ENCODE results near the gene AKR1C2. TPM values are rescaled to one million over a fixed set of nuclear protein-coding genes. Genes with fewer than 3 reads are reported as not detected.

Gene AKR1C2
- total and polyA plus RNA-seq, 9 of the 15 experiments (the other 6 are each of a cell fraction or from before 2014, with no cell fraction given): 13.8 to 74.0 (median 30.5) TPM

DNA sequence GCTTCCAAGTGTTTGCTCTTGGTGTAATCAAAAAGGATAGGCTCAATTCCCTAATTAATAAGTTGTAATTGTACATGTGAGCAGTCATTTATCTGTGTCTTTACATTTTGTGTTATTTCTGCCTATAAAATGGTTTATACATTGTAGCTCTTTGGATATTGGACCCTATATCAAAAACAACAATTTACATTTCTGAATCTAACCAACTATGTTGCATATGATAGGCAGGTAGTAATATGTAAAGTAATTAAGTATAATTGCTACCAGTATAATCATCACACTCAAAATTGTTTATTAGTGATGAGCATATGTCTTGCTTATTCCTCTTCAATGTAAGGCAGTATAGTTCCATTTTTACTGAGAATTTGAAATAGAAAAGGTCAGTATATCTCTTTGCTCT lies 26.6 kb downstream of the AKR1C2 start:
- ChIA-PET POLR2A (interaction anchor here (0.6 kb wide), 1 partner anchor 89 kb away, joined by 3 read pairs; no protein-coding TSS in a partner anchor), CTCF (ENCODE audit: low intra/inter-chr PET ratio) (no interaction called here)
- H3K4me2 ChIP-seq (ENCODE audit: insufficient read depth, low read length): no peak overlapping the region
- no peak overlapping the region for H2AFZ ChIP-seq (ENCODE audit: low read depth, low read length)
- no peak overlapping the region for H3K4me3 ChIP-seq
- no peaks in the 10 kb centered on the region for H3K9me1 ChIP-seq (ENCODE audit: control insufficient read depth, insufficient read depth, low read length)
- H3K9ac ChIP-seq (ENCODE audit: insufficient read depth in 1 of 2, low read depth in 2 of 2, low read length in 2 of 2): no peak overlapping the region
- H3K27ac ChIP-seq (ENCODE audit: extremely low read depth, low read depth, low read length): no peak overlapping the region
- peaks cover 8 to 14% of the 10 kb centered on the region in 2 experiments; a peak in 4 of 5 replicates for H3K4me1 ChIP-seq (replicated peaks in 1 of 2; ENCODE audit: control insufficient read depth in 2 of 2, insufficient read depth in 2 of 2, low read length in 2 of 2)
- H3K27me3 ChIP-seq (ENCODE audit: control insufficient read depth in 2 of 2, insufficient read depth in 2 of 2, low read length in 2 of 2): no peaks in the 10 kb centered on the region
- no peaks in the 10 kb centered on the region for H3K79me2 ChIP-seq (ENCODE audit: control insufficient read depth, insufficient read depth, low read length)
- DNase-seq (ENCODE audit: extremely low read depth in 1 of 4, low spot score in 3 of 4): no peak
- no peak for ATAC-seq
- peaks cover 9% of the 10 kb centered on the region; the same call in 1 of the 3 replicates for H3K36me3 ChIP-seq (ENCODE audit: control insufficient read depth, insufficient read depth, low read length)
- intact Hi-C loops (cut with micrococcal nuclease): no loop called here
- no TSS peak for BruUV-seq (replicated peaks)
- no peaks in the 10 kb centered on the region for H4K20me1 ChIP-seq (replicated peaks; ENCODE audit: control insufficient read depth, insufficient read depth, low read length)
- no peak for FAIRE-seq
- H3K9me3 ChIP-seq (replicated peaks; ENCODE audit: control insufficient read depth, insufficient read depth, low read depth, low read length): no peaks in the 10 kb centered on the region
- TF ChIP-seq, protein P1, sequence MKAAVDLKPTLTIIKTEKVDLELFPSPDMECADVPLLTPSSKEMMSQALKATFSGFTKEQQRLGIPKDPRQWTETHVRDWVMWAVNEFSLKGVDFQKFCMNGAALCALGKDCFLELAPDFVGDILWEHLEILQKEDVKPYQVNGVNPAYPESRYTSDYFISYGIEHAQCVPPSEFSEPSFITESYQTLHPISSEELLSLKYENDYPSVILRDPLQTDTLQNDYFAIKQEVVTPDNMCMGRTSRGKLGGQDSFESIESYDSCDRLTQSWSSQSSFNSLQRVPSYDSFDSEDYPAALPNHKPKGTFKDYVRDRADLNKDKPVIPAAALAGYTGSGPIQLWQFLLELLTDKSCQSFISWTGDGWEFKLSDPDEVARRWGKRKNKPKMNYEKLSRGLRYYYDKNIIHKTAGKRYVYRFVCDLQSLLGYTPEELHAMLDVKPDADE (conservative IDR thresholded peaks at IDR 0.05; ENCODE audit: control insufficient read depth, low read depth, low read length): no peak
- no peak for TF ChIP-seq TRIM28 (IDR thresholded peaks at IDR 0.05)
- no peak for TF ChIP-seq BRCA1 (IDR thresholded peaks at IDR 0.05)
- no peak for TF ChIP-seq BRCA1 (CRISPR knock-in tag; IDR thresholded peaks at IDR 0.05)
- no peak for TF ChIP-seq BRD9 (IDR thresholded peaks at IDR 0.05; ENCODE audit: low read depth, partially characterized antibody)
- TF ChIP-seq L3MBTL2 (IDR thresholded peaks at IDR 0.05): no peak
- no peak for TF ChIP-seq POLR2AphosphoS5 (IDR thresholded peaks at IDR 0.05; ENCODE audit: control insufficient read depth, insufficient read depth, low read depth, low read length)
- TF ChIP-seq SLC30A9 (CRISPR knock-in tag; IDR thresholded peaks at IDR 0.05): no peak
- no peak for TF ChIP-seq ZNF232 (CRISPR knock-in tag; IDR thresholded peaks at IDR 0.05)
- TF ChIP-seq, protein P2, sequence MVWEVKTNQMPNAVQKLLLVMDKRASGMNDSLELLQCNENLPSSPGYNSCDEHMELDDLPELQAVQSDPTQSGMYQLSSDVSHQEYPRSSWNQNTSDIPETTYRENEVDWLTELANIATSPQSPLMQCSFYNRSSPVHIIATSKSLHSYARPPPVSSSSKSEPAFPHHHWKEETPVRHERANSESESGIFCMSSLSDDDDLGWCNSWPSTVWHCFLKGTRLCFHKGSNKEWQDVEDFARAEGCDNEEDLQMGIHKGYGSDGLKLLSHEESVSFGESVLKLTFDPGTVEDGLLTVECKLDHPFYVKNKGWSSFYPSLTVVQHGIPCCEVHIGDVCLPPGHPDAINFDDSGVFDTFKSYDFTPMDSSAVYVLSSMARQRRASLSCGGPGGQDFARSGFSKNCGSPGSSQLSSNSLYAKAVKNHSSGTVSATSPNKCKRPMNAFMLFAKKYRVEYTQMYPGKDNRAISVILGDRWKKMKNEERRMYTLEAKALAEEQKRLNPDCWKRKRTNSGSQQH (CRISPR knock-in tag; IDR thresholded peaks at IDR 0.05): no peak
- TF ChIP-seq CGGBP1 (CRISPR knock-in tag; IDR thresholded peaks at IDR 0.05): no peak
- TF ChIP-seq TEAD4 (IDR thresholded peaks at IDR 0.05; ENCODE audit: low read length): no peak
- TF ChIP-seq TEAD4 (CRISPR knock-in tag; IDR thresholded peaks at IDR 0.05; ENCODE audit: borderline replicate concordance): no peak
- TF ChIP-seq MCM5 (IDR thresholded peaks at IDR 0.05; ENCODE audit: low read depth): no peak
- TF ChIP-seq, protein P3, sequence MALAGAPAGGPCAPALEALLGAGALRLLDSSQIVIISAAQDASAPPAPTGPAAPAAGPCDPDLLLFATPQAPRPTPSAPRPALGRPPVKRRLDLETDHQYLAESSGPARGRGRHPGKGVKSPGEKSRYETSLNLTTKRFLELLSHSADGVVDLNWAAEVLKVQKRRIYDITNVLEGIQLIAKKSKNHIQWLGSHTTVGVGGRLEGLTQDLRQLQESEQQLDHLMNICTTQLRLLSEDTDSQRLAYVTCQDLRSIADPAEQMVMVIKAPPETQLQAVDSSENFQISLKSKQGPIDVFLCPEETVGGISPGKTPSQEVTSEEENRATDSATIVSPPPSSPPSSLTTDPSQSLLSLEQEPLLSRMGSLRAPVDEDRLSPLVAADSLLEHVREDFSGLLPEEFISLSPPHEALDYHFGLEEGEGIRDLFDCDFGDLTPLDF (CRISPR knock-in tag; IDR thresholded peaks at IDR 0.05): no peak
- TF ChIP-seq, protein P4, sequence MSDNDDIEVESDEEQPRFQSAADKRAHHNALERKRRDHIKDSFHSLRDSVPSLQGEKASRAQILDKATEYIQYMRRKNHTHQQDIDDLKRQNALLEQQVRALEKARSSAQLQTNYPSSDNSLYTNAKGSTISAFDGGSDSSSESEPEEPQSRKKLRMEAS (CRISPR knock-in tag; IDR thresholded peaks at IDR 0.05): no peak
- in situ Hi-C loops (cut with MboI): no loop called here

Data from K562 (cell line).